Uterus (tissue), 4 donors: ENCODE results near the gene CASP4. TPM values are rescaled to one million over a fixed set of nuclear protein-coding genes. Genes with fewer than 3 reads are reported as not detected.
A peak's percentile ranks its signal among the peaks of the same experiment; 100 is the strongest.

Source experiments
- DNase-seq, 2 donors: peaks; one replicate each; pipeline ENCODE4 v3.0.0-alpha.2; 2019 to 2020
- H3K27ac ChIP-seq, 2 donors: fragments of 200-600 bp; sonication (generic); 1 replicate in 1 of 2; 2 replicates in 1 of 2; pipeline ENCODE4 v1.5.1; 2016 to 2018
- H3K27me3 ChIP-seq, 2 donors: fragments of 200-600 bp; sonication (generic); one replicate each; pipeline ENCODE4 v1.5.1; 2018 to 2019; ENCODE audit warnings: control low read depth in 1 of 2
- H3K36me3 ChIP-seq, 2 donors: fragments of 200-600 bp; sonication (generic); one replicate each; pipeline ENCODE4 v1.5.1; 2019; ENCODE audit warnings: control low read depth in 1 of 2
- H3K4me1 ChIP-seq, 2 donors: fragments of 200-600 bp; sonication (generic); one replicate each; pipeline ENCODE4 v1.5.1; 2018 to 2019; ENCODE audit warnings: control low read depth in 1 of 2
- H3K4me3 ChIP-seq, 2 donors: fragments of 200-600 bp; sonication (generic); 1 replicate in 1 of 2; 2 replicates in 1 of 2; pipeline ENCODE4 v1.5.1; 2018 to 2019; ENCODE audit warnings: mild to moderate bottlenecking in 1 of 2
- H3K9me3 ChIP-seq, 2 donors: fragments of 200-600 bp; sonication (generic); one replicate each; pipeline ENCODE4 v1.5.1; 2019; ENCODE audit warnings: control low read depth in 1 of 2
- CTCF ChIP-seq, 4 experiments: fragments of 200-600 bp in 2 of 4; fragments of 450-650 bp in 2 of 4; sonication (generic) in 2 of 4; IDR thresholded peaks; one replicate each; pipeline ENCODE4 v1.5.1; 2016 to 2019; ENCODE audit warnings: antibody characterized with exemption in 4 of 4, mild to moderate bottlenecking in 2 of 4, moderate library complexity in 1 of 4
- POLR2A ChIP-seq, 2 donors: fragments of 450-650 bp; IDR thresholded peaks; one replicate each; pipeline ENCODE4 v1.6.1; 2016; ENCODE audit warnings: antibody characterized with exemption in 2 of 2, mild to moderate bottlenecking in 1 of 2, moderate library complexity in 1 of 2
- intact Hi-C: fragments of 100-400 bp; cut with DNase I; formaldehyde crosslinking; loops from one replicate; pipeline ENCODE4 v1.15.1; 2023; ENCODE audit warnings: low total_unique reads
- total RNA-seq, 4 donors: library from RNA; depleted of rRNA in 3 of 4; stranded (reverse); fragments of >200 nt in 3 of 4; gene quantifications; one replicate each; pipeline versions ENCODE4 v1.1.0 to v1.2.4, GENCODE V29; 2014 to 2023
- donor health status: DM: yes; HTN: yes; CAD: no.

Gene CASP4
- total RNA-seq, 4 donors from 2014 or later = 39.4 to 67.1 (median 59.8) TPM

GRCh38 chr11:104925850-104926249, 42.5 kb downstream of the CASP4 start:
- TF ChIP-seq CTCF (IDR thresholded peaks at IDR 0.05) (no peak), POLR2A (IDR thresholded peaks at IDR 0.05) (no peak)
- Histone ChIP-seq H3K9me3 (no peaks in the 10 kb centered on the region), H3K4me1 (no peaks in the 10 kb centered on the region), H3K27ac (no peak overlapping the region), H3K4me3 (no peak overlapping the region), H3K27me3 (no peaks in the 10 kb centered on the region), H3K36me3 (no peaks in the 10 kb centered on the region)
- intact Hi-C loops = no loop called here
- no peak for DNase-seq

- Histone ChIP-seq H3K9me3 (no peaks in the 10 kb centered on the region), H3K4me3 (peak overlapping the region; percentile 28 to 35), H3K27me3 (no peaks in the 10 kb centered on the region), H3K27ac (peak overlapping the region; percentile 64 to 81), H3K36me3 (no peaks in the 10 kb centered on the region), H3K4me1 (no peaks in the 10 kb centered on the region)
- DNase-seq = no peak
- TF ChIP-seq POLR2A (IDR thresholded peaks at IDR 0.05) (peak in 1 of 2 donors; percentile 47), CTCF (IDR thresholded peaks at IDR 0.05) (no peak)
- intact Hi-C loops = no loop called here
These were observed 50.1 kb downstream of the CASP4 start for GRCh38 chr11:104918113-104918824.

GRCh38 chr11:104917271-104918112, 50.9 kb downstream of the CASP4 start:
- H3K9me3 ChIP-seq = no peaks in the 10 kb centered on the region
- no peak for DNase-seq
- no peak for TF ChIP-seq POLR2A (IDR thresholded peaks at IDR 0.05)
- TF ChIP-seq CTCF (IDR thresholded peaks at IDR 0.05) = no peak
- H3K27me3 ChIP-seq = no peaks in the 10 kb centered on the region
- peak overlapping the region; percentile 28 to 35 for H3K4me3 ChIP-seq
- intact Hi-C loops = no loop called here
- H3K36me3 ChIP-seq = no peaks in the 10 kb centered on the region
- peak overlapping the region; percentile 64 to 81 for H3K27ac ChIP-seq
- no peaks in the 10 kb centered on the region for H3K4me1 ChIP-seq

GRCh38 chr11:104916442-104916841, 51.9 kb downstream of the CASP4 start:
- peak overlapping the region; percentile 64 to 81 for H3K27ac ChIP-seq
- H3K4me3 ChIP-seq = no peak overlapping the region

More at GRCh38 chr11:104916442-104916841, 51.9 kb downstream of the CASP4 start:
- Histone ChIP-seq H3K9me3 (no peaks in the 10 kb centered on the region), H3K27me3 (no peaks in the 10 kb centered on the region), H3K4me1 (no peaks in the 10 kb centered on the region), H3K36me3 (no peaks in the 10 kb centered on the region)
- no peak for DNase-seq
- no peak for TF ChIP-seq CTCF (IDR thresholded peaks at IDR 0.05)
- intact Hi-C loops = no loop called here
